ENCODE data around the gene PPIG. TPM values are rescaled to one million over a fixed set of nuclear protein-coding genes. Genes with fewer than 3 reads are reported as not detected.
A peak's percentile ranks its signal among the peaks of the same experiment; 100 is the strongest.

The PPIG gene
- total RNA-seq, 1 experiment from 2014 or later: 66.2 TPM

DNA sequence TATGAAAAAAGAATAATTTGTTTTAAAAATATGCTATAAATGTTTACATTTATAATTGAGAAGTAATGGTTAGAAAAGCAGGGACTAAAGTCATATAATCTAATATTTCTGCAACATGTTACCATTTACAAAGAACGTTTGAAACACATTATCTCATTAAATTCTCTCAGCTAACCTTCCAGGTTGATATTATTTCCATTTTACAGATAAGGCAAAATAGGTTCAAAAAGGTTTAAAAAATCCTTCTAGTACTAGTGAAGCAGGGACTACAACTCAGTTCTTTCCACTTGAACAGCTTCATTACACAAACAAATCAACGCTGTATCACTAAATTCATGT is 11.4 kb upstream of the PPIG start:
- no peak overlapping the region for H2BK15ac ChIP-seq (ENCODE audit: low read depth, low read length)

More for the DNA sequence above, 11.4 kb upstream of the PPIG start:
- no peak overlapping the region for H2AFZ ChIP-seq (ENCODE audit: low read length)
- H3K23me2 ChIP-seq (ENCODE audit: insufficient read length, low read depth, low read length, poor library complexity, severe bottlenecking): no peaks in the 10 kb centered on the region
- H3K27ac ChIP-seq (ENCODE audit: insufficient read length, low read depth, low read length): no peak overlapping the region
- H3K14ac ChIP-seq (ENCODE audit: insufficient read depth, low read length): no peak overlapping the region
- Mint-ChIP-seq H3K27me3 (ENCODE audit: low read depth) (peaks cover 18% of the 10 kb centered on the region), H3K36me3 (ENCODE audit: insufficient read depth in 1 of 3, low read depth in 3 of 3) (peaks cover 3 to 17% (median 6%) of the 10 kb centered on the region in 3 experiments; a peak in 5 of 7 replicates), H3K9me3 (peaks cover 5 to 14% of the 10 kb centered on the region in 2 experiments; a peak in 4 of 5 replicates), H3K4me1 (peaks cover 6 to 8% of the 10 kb centered on the region in 2 experiments), H3K27ac (peak overlapping the region; percentile 98 to 99 (median 99); a peak in 5 of 7 replicates), H3K4me3 (peak overlapping the region; percentile 98 to 99)
- no CpG with 5 or more reads among the region's 2 CpGs for WGBS (ENCODE audit: extremely low coverage, insufficient read length, low lambda C conversion rate)
- H4K91ac ChIP-seq (ENCODE audit: insufficient read length, low read depth, low read length): no peak overlapping the region
- H3T11ph ChIP-seq (ENCODE audit: low read length): no peak overlapping the region
- no peak overlapping the region for H3K4ac ChIP-seq (ENCODE audit: low read depth, low read length)
- no peaks in the 10 kb centered on the region for H3K27me3 ChIP-seq (ENCODE audit: insufficient read depth, low read length)
- no peak for DNase-seq
- H3K4me2 ChIP-seq (ENCODE audit: insufficient read depth, insufficient read length, low read length): peak overlapping the region; percentile 65
- H3K56ac ChIP-seq (ENCODE audit: insufficient read length, low read depth, low read length): no peak overlapping the region
- no peak overlapping the region for H2AK5ac ChIP-seq (ENCODE audit: insufficient read length, low read length)
- H3K18ac ChIP-seq (ENCODE audit: insufficient read length, low read depth, low read length): no peak overlapping the region
- no peak overlapping the region for H3K23ac ChIP-seq (ENCODE audit: insufficient read length, low read depth, low read length)
- H2BK5ac ChIP-seq (ENCODE audit: insufficient read length, low read length): no peak overlapping the region
- peaks cover 2% of the 10 kb centered on the region; the same call in 1 of the 2 replicates for H3K79me2 ChIP-seq (ENCODE audit: insufficient read depth, low read length)
- H4K8ac ChIP-seq (replicated peaks; ENCODE audit: insufficient read length, low read depth, low read length): no peak overlapping the region
- no peaks in the 10 kb centered on the region for H4K20me1 ChIP-seq (ENCODE audit: control insufficient read depth, insufficient read depth, insufficient read length)
- no peak overlapping the region for H4K5ac ChIP-seq (ENCODE audit: insufficient read length, low read depth, low read length)
- no peak overlapping the region for H2BK20ac ChIP-seq (ENCODE audit: low read depth, low read length, poor library complexity, severe bottlenecking)
- no peaks in the 10 kb centered on the region for H3K79me1 ChIP-seq (ENCODE audit: insufficient read depth, low read depth, low read length, poor library complexity, severe bottlenecking)
- TF ChIP-seq, protein P1, sequence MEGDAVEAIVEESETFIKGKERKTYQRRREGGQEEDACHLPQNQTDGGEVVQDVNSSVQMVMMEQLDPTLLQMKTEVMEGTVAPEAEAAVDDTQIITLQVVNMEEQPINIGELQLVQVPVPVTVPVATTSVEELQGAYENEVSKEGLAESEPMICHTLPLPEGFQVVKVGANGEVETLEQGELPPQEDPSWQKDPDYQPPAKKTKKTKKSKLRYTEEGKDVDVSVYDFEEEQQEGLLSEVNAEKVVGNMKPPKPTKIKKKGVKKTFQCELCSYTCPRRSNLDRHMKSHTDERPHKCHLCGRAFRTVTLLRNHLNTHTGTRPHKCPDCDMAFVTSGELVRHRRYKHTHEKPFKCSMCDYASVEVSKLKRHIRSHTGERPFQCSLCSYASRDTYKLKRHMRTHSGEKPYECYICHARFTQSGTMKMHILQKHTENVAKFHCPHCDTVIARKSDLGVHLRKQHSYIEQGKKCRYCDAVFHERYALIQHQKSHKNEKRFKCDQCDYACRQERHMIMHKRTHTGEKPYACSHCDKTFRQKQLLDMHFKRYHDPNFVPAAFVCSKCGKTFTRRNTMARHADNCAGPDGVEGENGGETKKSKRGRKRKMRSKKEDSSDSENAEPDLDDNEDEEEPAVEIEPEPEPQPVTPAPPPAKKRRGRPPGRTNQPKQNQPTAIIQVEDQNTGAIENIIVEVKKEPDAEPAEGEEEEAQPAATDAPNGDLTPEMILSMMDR (conservative IDR thresholded peaks at IDR 0.05): no peak
- H2BK120ac ChIP-seq (ENCODE audit: low read depth, low read length, poor library complexity, severe bottlenecking): no peak overlapping the region
- H2BK12ac ChIP-seq (ENCODE audit: insufficient read length, low read depth, low read length): no peak overlapping the region
- no peaks in the 10 kb centered on the region for H3K4me1 ChIP-seq (ENCODE audit: insufficient read depth, low read length)
- H3K9ac ChIP-seq (ENCODE audit: extremely low read depth, insufficient read length, low read length): peak overlapping the region; percentile 36
- no peaks in the 10 kb centered on the region for H3K9me3 ChIP-seq (ENCODE audit: control insufficient read depth, low read depth, low read length)
